Ovary (tissue), 3 donors: ENCODE data around the gene ZFP1.
"Not testable (repeated sequence)": the region's sequence is repeated elsewhere in the genome, so short reads cannot be mapped to it uniquely, and the experiment has no call there.

ENCODE experiments used
- POLR2A ChIP-seq: fragments of 450-650 bp; IDR thresholded peaks from one replicate; pipeline ENCODE4 v1.6.1; 2017; ENCODE audit warnings: antibody characterized with exemption, mild to moderate bottlenecking, moderate library complexity
- TF ChIP-seq, protein P1 (sequence below), 3 donors: fragments of 450-650 bp in 2 of 3; fragments of 200-600 bp in 1 of 3; IDR thresholded peaks; one replicate each; pipeline versions ENCODE4 v1.5.1 to v1.8.0; 2016 to 2022; ENCODE audit warnings: antibody characterized with exemption in 3 of 3, mild to moderate bottlenecking in 1 of 3
- donor health status: DM: no; HTN: no; CAD: no.

- TF ChIP-seq, protein P1, sequence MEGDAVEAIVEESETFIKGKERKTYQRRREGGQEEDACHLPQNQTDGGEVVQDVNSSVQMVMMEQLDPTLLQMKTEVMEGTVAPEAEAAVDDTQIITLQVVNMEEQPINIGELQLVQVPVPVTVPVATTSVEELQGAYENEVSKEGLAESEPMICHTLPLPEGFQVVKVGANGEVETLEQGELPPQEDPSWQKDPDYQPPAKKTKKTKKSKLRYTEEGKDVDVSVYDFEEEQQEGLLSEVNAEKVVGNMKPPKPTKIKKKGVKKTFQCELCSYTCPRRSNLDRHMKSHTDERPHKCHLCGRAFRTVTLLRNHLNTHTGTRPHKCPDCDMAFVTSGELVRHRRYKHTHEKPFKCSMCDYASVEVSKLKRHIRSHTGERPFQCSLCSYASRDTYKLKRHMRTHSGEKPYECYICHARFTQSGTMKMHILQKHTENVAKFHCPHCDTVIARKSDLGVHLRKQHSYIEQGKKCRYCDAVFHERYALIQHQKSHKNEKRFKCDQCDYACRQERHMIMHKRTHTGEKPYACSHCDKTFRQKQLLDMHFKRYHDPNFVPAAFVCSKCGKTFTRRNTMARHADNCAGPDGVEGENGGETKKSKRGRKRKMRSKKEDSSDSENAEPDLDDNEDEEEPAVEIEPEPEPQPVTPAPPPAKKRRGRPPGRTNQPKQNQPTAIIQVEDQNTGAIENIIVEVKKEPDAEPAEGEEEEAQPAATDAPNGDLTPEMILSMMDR (IDR thresholded peaks at IDR 0.05) = not testable (repeated sequence)
- TF ChIP-seq POLR2A = not testable (repeated sequence)
These were observed 18.7 kb upstream of the ZFP1 start for GRCh38 chr16:75129421-75130149.
